ENCODE results near the gene INSL6. TPM values are rescaled to one million over a fixed set of nuclear protein-coding genes. Genes with fewer than 3 reads are reported as not detected.

INSL6 gene
- total and polyA plus RNA-seq, 2 of the 8 experiments (the other 6 are each of a cell fraction or from before 2014, with no cell fraction given), result not detected

- H2BK15ac ChIP-seq (ENCODE audit: low read length), result no peak overlapping the region
- no peaks in the 10 kb centered on the region for H3K79me2 ChIP-seq (ENCODE audit: control insufficient read depth in 1 of 2, insufficient read depth in 2 of 2, low read length in 2 of 2)
- H3K18ac ChIP-seq (ENCODE audit: extremely low read depth, low read length), result no peak overlapping the region
- no peak overlapping the region for H3K23ac ChIP-seq (ENCODE audit: insufficient read length)
- H3K14ac ChIP-seq (ENCODE audit: insufficient read length), result no peak overlapping the region
- H2AK5ac ChIP-seq (ENCODE audit: low read depth, low read length), result no peak overlapping the region
- no peaks in the 10 kb centered on the region for H3K79me1 ChIP-seq (ENCODE audit: low read depth, low read length)
- H3K4me3 ChIP-seq (ENCODE audit: extremely low read depth in 1 of 4, insufficient read depth in 2 of 4, low read depth in 3 of 4, low read length in 4 of 4), result no peak overlapping the region
- no peaks in the 10 kb centered on the region for H3K23me2 ChIP-seq (ENCODE audit: low read depth, low read length)
- H2BK12ac ChIP-seq (ENCODE audit: low read depth, low read length), result no peak overlapping the region
- no peak overlapping the region for H3K56ac ChIP-seq (replicated peaks; ENCODE audit: insufficient read length, low read depth, low read length)
- ChIA-PET CTCF (ENCODE audit: partially characterized antibody) (interaction anchor here (0.6 kb wide), 1 partner anchor 894 kb away, joined by 3 read pairs; no protein-coding TSS in a partner anchor), POLR2A (ENCODE audit: partially characterized antibody) (no interaction called here)
- 94% methylated on average over 22 of the region's 22 CpGs; no CpG with 5 or more reads in 1 of the 2 experiments for WGBS, 2 experiments (ENCODE audit: extremely low coverage in 1 of 2, insufficient coverage in 1 of 2, insufficient read length in 1 of 2, insufficient replicate concordance in 2 of 2, low coverage in 1 of 2, low lambda C conversion rate in 2 of 2, missing lambda C conversion rate in 1 of 2)
- no peak overlapping the region for H4K8ac ChIP-seq (ENCODE audit: extremely low read depth, insufficient read depth, low read length)
- no peak for TF ChIP-seq NANOG (IDR thresholded peaks at IDR 0.05; ENCODE audit: insufficient read depth, low read depth, low read length, poor library complexity, severe bottlenecking)
- no peak for TF ChIP-seq BRCA1 (IDR thresholded peaks at IDR 0.05; ENCODE audit: low read depth, low read length)
- no peak for TF ChIP-seq SIRT6 (IDR thresholded peaks at IDR 0.05; ENCODE audit: low read length)
- no peak for TF ChIP-seq GABPA (IDR thresholded peaks at IDR 0.05; ENCODE audit: borderline replicate concordance, insufficient read depth, low read length)
- no peak overlapping the region for H3K9ac ChIP-seq (replicated peaks in 1 of 4; ENCODE audit: extremely low read depth in 1 of 4, low read depth in 3 of 4, low read length in 3 of 4)
- no peak for FAIRE-seq
- no peak overlapping the region for H2BK5ac ChIP-seq (ENCODE audit: low read depth, low read length)
- H3K4me2 ChIP-seq (ENCODE audit: insufficient read depth in 1 of 2, low read depth in 2 of 2, low read length in 2 of 2), result no peak overlapping the region
- no peaks in the 10 kb centered on the region for H4K20me1 ChIP-seq (replicated peaks in 1 of 2; ENCODE audit: control insufficient read depth in 1 of 2, insufficient read depth in 2 of 2, low read length in 2 of 2)
- H4K91ac ChIP-seq (replicated peaks; ENCODE audit: insufficient read length, low read length), result no peak overlapping the region
- H2BK20ac ChIP-seq (ENCODE audit: low read length), result no peak overlapping the region
- H3K27ac ChIP-seq (ENCODE audit: low read depth, low read length), result no peak overlapping the region
- H3K4me1 ChIP-seq (replicated peaks in 1 of 4; ENCODE audit: control insufficient read depth in 3 of 4, insufficient read depth in 4 of 4, low read length in 3 of 4), result no peaks in the 10 kb centered on the region
- H2AFZ ChIP-seq (ENCODE audit: low read length), result no peak overlapping the region
- no peaks in the 10 kb centered on the region for H3K27me3 ChIP-seq (replicated peaks in 1 of 4; ENCODE audit: control insufficient read depth in 3 of 4, extremely low read depth in 1 of 4, insufficient read depth in 3 of 4, low read length in 3 of 4)
- no peak overlapping the region for H4K5ac ChIP-seq (ENCODE audit: insufficient read length, low read depth, low read length)
- H3K4ac ChIP-seq (replicated peaks; ENCODE audit: insufficient read length, low read depth, low read length), result no peak overlapping the region
- no peak for DNase-seq (ENCODE audit: low read depth in 1 of 2, low spot score in 2 of 2)
- peaks cover 0 to 5% (median 0%) of the 10 kb centered on the region in 4 experiments; a peak in 1 of 8 replicates for H3K36me3 ChIP-seq (ENCODE audit: control insufficient read depth in 2 of 4, insufficient read depth in 4 of 4, low read length in 3 of 4)
- peaks cover 0 to 11% of the 10 kb centered on the region in 2 experiments; a peak in 1 of 4 replicates for H3K9me3 ChIP-seq (ENCODE audit: insufficient read depth in 2 of 2, low read depth in 1 of 2, low read length in 1 of 2)
- no peak overlapping the region for H2BK120ac ChIP-seq (replicated peaks; ENCODE audit: low read depth, low read length)
Observed at GRCh38 chr9:5113994-5114748, 71.3 kb downstream of the INSL6 start.

All from H1 (cell line).